Sciatic nerve (tissue), 2 donors: ENCODE measurements around the gene CD72. TPM values are rescaled to one million over a fixed set of nuclear protein-coding genes. Genes with fewer than 3 reads are reported as not detected.

Source experiments
- ATAC-seq: fragments of 200-7000 bp; cut with Tn5 transposase; one replicate; pipeline ENCODE4 v1.9.1; 2020; ENCODE audit warnings: mild to moderate bottlenecking, moderate library complexity
- DNase-seq: peaks from one replicate; pipeline ENCODE4 v3.0.0-alpha.2; 2020; ENCODE audit warnings: low spot score
- intact Hi-C: fragments of 100-400 bp; cut with DNase I; formaldehyde crosslinking; loops from one replicate; pipeline ENCODE4 v1.14.2; 2022
- microRNA-seq: library from miRNA; unstranded; fragments of <30 nt; microRNA quantifications from one replicate; pipeline ENCODE4 v1.2.0, GENCODE V29; 2020
- total RNA-seq: library from RNA; stranded (reverse); fragmentation: NEBNext Ultra II Directional; extraction: Animal tissue kit (Norgen Biotek cat#: 25700); gene quantifications from one replicate; pipeline ENCODE4 v1.2.1, GENCODE V29; 2021
- donor health status: DM: no; HTN: no; CAD: no.
- donor health status: DM: no; HTN: no; CAD: no.

CD72 gene
- total RNA-seq, 1 donor from 2014 or later, result 5.5 TPM

- no peak for ATAC-seq
- DNase-seq, result no peak
- intact Hi-C loops, result no loop called here
These were observed 51.8 kb downstream of the CD72 start for GRCh38 chr9:35566417-35566816.

- intact Hi-C loops, result no loop called here
- DNase-seq, result no peak
- ATAC-seq, result peak; percentile 72
These were observed 53.6 kb downstream of the CD72 start for GRCh38 chr9:35564658-35565061.

- DNase-seq (no peak), ATAC-seq (peak; percentile 77)
- intact Hi-C loops, result no loop called here
These were observed 54.4 kb downstream of the CD72 start for GRCh38 chr9:35563791-35564197.

- DNase-seq (no peak), ATAC-seq (peak; percentile 25)
- intact Hi-C loops, result no loop called here
These were observed 55.1 kb downstream of the CD72 start for GRCh38 chr9:35562895-35563780.

GRCh38 chr9:35561468-35562261 lies 56.5 kb downstream of the CD72 start:
- ATAC-seq (no peak), DNase-seq (no peak)
- intact Hi-C loops, result no loop called here

- intact Hi-C loops, result no loop called here
- no peak for DNase-seq
- ATAC-seq, result peak; percentile 16
These were observed 57.4 kb downstream of the CD72 start for GRCh38 chr9:35560625-35561337.

Small RNA genes within 50 kb of the gene (microRNA-seq; reads per million reads assigned to microRNA genes)
- 1.4 reads per million for gene MIR4667

Other genes with a start within 250 kb of the CD72 start
- 45.7 TPM for gene RUSC2, start 128.3 kb downstream of the CD72 start, total RNA-seq
- gene TESK1, start 13.2 kb downstream of the CD72 start, total RNA-seq, result 49.0 TPM
- 0.67 TPM for gene SIT1, start 32.5 kb upstream of the CD72 start, total RNA-seq
- gene RMRP, start 39.6 kb upstream of the CD72 start, total RNA-seq, result 12,220 TPM
- gene CCDC107, start 39.9 kb upstream of the CD72 start, total RNA-seq, result 28.0 TPM
- gene ARHGEF39, start 46.8 kb upstream of the CD72 start, total RNA-seq, result not detected
- gene CA9, start 55.5 kb upstream of the CD72 start, total RNA-seq, result not detected
- 165 TPM for gene TPM2, start 71.5 kb upstream of the CD72 start, total RNA-seq
- gene TLN1, start 113.8 kb upstream of the CD72 start, total RNA-seq, result 411 TPM
- 28.8 TPM for gene CREB3, start 114.3 kb upstream of the CD72 start, total RNA-seq
- 67.5 TPM for gene GBA2, start 130.8 kb upstream of the CD72 start, total RNA-seq
- 28.9 TPM for gene RGP1, start 130.9 kb upstream of the CD72 start, total RNA-seq
- not detected for gene MSMP, start 135.9 kb upstream of the CD72 start, total RNA-seq
- 41.8 TPM for gene NPR2, start 173.2 kb upstream of the CD72 start, total RNA-seq
- 6.3 TPM for gene SPAG8, start 193.8 kb upstream of the CD72 start, total RNA-seq
- gene HINT2, start 196.6 kb upstream of the CD72 start, total RNA-seq, result 31.2 TPM
- gene FAM221B, start 210.3 kb upstream of the CD72 start, total RNA-seq, result not detected
- 31.7 TPM for gene TMEM8B, start 210.8 kb upstream of the CD72 start, total RNA-seq